A549 treated with RU486 at 1 μM for 4 hours (cell line): Measurements from ENCODE around the gene CCDC159. TPM values are rescaled to one million over a fixed set of nuclear protein-coding genes. Genes with fewer than 3 reads are reported as not detected.

Experiments
- total RNA-seq: library from RNA; stranded (reverse); fragments of 200-300 nt; extraction: Qiagen RNA extraction; gene quantifications from 5 replicates; pipeline ENCODE4 v1.2.3, GENCODE V29; 2022; ENCODE audit warnings: low read depth

Gene CCDC159
- 4.4 to 6.4 TPM (median 5.7 TPM) in 5 replicates for total RNA-seq

GRCh38 chr19:11346104-11346940 is at the start of gene CCDC159, which contains the start of gene TMEM205:
Gene CCDC159, plus strand, starts transcription at chr19:11346519. Its CDS starts 88 bp downstream, at chr19:11346607.
Gene TMEM205, minus strand, starts transcription at chr19:11346268. Its CDS starts 649 bp downstream, at chr19:11345619.

DNA sequence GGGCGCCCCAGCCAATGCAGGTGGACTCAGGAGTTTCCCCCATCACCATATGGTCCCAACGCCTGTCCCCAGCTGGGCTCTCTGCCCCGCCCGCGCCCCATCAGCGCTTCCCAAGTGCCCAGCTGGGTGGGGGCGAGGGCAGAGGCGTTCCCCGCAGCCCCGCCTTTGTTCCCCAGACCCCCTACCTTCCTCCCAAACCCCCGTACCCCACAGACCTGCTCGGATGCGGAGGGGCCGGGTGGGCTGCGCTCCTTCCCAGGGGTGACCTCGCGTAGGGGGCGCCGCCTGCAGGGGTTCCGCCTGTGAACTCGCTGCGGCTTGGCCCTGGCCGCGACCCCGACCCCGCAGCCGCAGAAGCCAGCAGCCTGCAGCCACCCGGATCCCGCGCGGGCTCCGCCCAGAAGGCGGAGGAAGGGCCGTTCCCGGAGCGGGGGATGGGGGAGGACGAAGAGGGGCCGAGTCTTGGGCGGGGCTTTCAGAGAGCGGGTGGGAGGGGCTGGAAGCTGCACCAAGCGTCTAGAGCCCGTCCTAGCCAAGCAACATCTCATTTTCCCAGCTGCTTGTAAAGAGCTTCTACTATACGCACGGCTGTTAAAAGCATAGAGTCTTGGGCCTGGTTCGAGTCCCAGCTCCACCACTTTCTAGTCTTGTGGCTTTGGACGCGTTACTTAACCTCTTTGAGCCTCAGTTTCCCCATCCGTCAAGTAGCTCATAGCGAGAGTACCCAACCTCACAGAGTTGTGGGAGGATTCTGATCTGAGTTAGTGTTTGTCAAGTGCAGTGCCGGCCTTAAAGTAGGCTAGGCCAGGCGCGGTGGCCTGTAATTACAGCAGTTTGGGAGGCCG is 6.8 kb upstream of the CCDC159 start, which contains the start of gene RAB3D:
Gene RAB3D, minus strand, starts transcription at position 404 of the 845 bp plus-strand sequence. CDS start 2,258 bp downstream, outside the sequence.

GRCh38 chr19:11355160-11356073 is 9.1 kb downstream of the CCDC159 start, which contains the start of gene PLPPR2:
Gene PLPPR2, plus strand, starts transcription at chr19:11355432. Its CDS starts 2,242 bp downstream, at chr19:11357674.

GRCh38 chr19:11374433-11375142 is 28.3 kb downstream of the CCDC159 start, which contains the start of gene SWSAP1:
Gene SWSAP1, plus strand, starts transcription at chr19:11374666. Its CDS starts 15 bp downstream, at chr19:11374681.

Other genes with a start within 250 kb of the CCDC159 start
- gene SPC24, start 190.7 kb upstream of the CCDC159 start, total RNA-seq = 11.8 to 14.5 TPM (median 14.2 TPM) in 5 replicates
- gene KANK2, start 149.0 kb upstream of the CCDC159 start, total RNA-seq = 25.7 to 36.4 TPM (median 33.2 TPM) in 5 replicates
- not detected in 5 replicates for gene ANGPTL8, start 106.9 kb upstream of the CCDC159 start, total RNA-seq
- 6.0 to 12.0 TPM (median 8.8 TPM) in 5 replicates for gene DOCK6, start 84.0 kb upstream of the CCDC159 start, total RNA-seq
- gene TSPAN16, start 50.4 kb upstream of the CCDC159 start, total RNA-seq = not detected in 5 replicates
- 2.5 to 3.2 TPM (median 2.8 TPM) in 5 replicates for gene RAB3D, start 6.9 kb upstream of the CCDC159 start, total RNA-seq
- 95.9 to 133 TPM (median 114 TPM) in 5 replicates for gene TMEM205, start 251 bp upstream of the CCDC159 start, total RNA-seq
- gene PLPPR2, start 8.9 kb downstream of the CCDC159 start, total RNA-seq = 8.0 to 11.5 TPM (median 9.9 TPM) in 5 replicates
- gene SWSAP1, start 28.1 kb downstream of the CCDC159 start, total RNA-seq = 1.7 to 3.4 TPM (median 2.2 TPM) in 5 replicates
- gene EPOR, start 37.8 kb downstream of the CCDC159 start, total RNA-seq = 3.6 to 5.5 TPM (median 5.1 TPM) in 5 replicates
- gene RGL3, start 72.8 kb downstream of the CCDC159 start, total RNA-seq = 0.85 to 2.0 TPM (median 1.7 TPM) in 5 replicates
- 0.83 to 1.3 TPM (median 1.3 TPM) in 5 replicates for gene ODAD3, start 88.6 kb downstream of the CCDC159 start, total RNA-seq
- gene PRKCSH, start 89.1 kb downstream of the CCDC159 start, total RNA-seq = 232 to 265 TPM (median 260 TPM) in 5 replicates
- 0.02 to 0.21 TPM (median 0.11 TPM) in 3 of 5 replicates, not detected in the others for gene ELAVL3, start 134.5 kb downstream of the CCDC159 start, total RNA-seq
- gene ZNF653, start 159.3 kb downstream of the CCDC159 start, total RNA-seq = 3.5 to 6.0 TPM (median 5.3 TPM) in 5 replicates
- 27.8 to 37.6 TPM (median 34.7 TPM) in 5 replicates for gene ECSIT, start 182.6 kb downstream of the CCDC159 start, total RNA-seq
- gene CNN1, start 192.3 kb downstream of the CCDC159 start, total RNA-seq = 0.35 to 0.94 TPM (median 0.40 TPM) in 5 replicates
- 91.1 to 119 TPM (median 103 TPM) in 5 replicates for gene ELOF1, start 212.7 kb downstream of the CCDC159 start, total RNA-seq
- 0.27 to 0.43 TPM in 2 of 5 replicates, not detected in the others for gene ACP5, start 231.1 kb downstream of the CCDC159 start, total RNA-seq